OCI-LY7 (cell line): ENCODE results near the gene TIMM23. TPM values are rescaled to one million over a fixed set of nuclear protein-coding genes. Genes with fewer than 3 reads are reported as not detected.

ENCODE experiments used
- BruUV-seq: library from RNA; stranded (reverse); fragments of 400-500 nt; replicated peaks from 2 replicates; lab custom pipeline; 2021; lab: Mats Ljungman, UMichigan
- CTCF ChIA-PET: fragments of 300-600 bp; sonication (Branson Sonifier 250); formaldehyde crosslinking; loops from one replicate; lab custom pipeline; 2022; ENCODE audit warnings: antibody characterized with exemption; ENCODE audit not compliant: unreplicated experiment; lab: Charles Lee
- POLR2A ChIA-PET: fragments of 300-600 bp; sonication (Branson Sonifier 250); formaldehyde crosslinking; loops from one replicate; lab custom pipeline; 2022; ENCODE audit warnings: antibody characterized with exemption; lab: Charles Lee
- DNase-seq: peaks from one replicate; pipeline ENCODE4 v3.0.0-alpha.2; 2015; ENCODE audit warnings: low spot score
- H2AFZ ChIP-seq: fragments of 200-600 bp; sonication (generic), shearing (Covaris generic); 2 replicates; pipeline ENCODE4 v1.6.1; 2014; ENCODE audit warnings: mild to moderate bottlenecking, antibody characterized with exemption, low read length, moderate library complexity
- H3K27ac ChIP-seq: fragments of 200-600 bp; sonication (generic); 2 replicates; pipeline ENCODE4 v1.5.1; 2014; ENCODE audit warnings: mixed run types, low read depth, mild to moderate bottlenecking, moderate library complexity, low read length, inconsistent platforms; ENCODE audit not compliant: poor library complexity, severe bottlenecking
- H3K36me3 ChIP-seq: fragments of 200-600 bp; sonication (generic); 2 replicates; pipeline ENCODE4 v1.6.1; 2014; ENCODE audit warnings: mild to moderate bottlenecking, antibody characterized with exemption, low read length, moderate library complexity, mixed read lengths; ENCODE audit not compliant: insufficient read depth
- H3K4me1 ChIP-seq: fragments of 200-600 bp; sonication (generic); 2 replicates; pipeline ENCODE4 v1.5.1; 2014; ENCODE audit warnings: mild to moderate bottlenecking, low read length; ENCODE audit not compliant: insufficient read depth, poor library complexity, severe bottlenecking
- H3K4me2 ChIP-seq: fragments of 200-600 bp; sonication (generic); 2 replicates; pipeline ENCODE4 v1.6.1; 2014; ENCODE audit warnings: mild to moderate bottlenecking, low read length
- H3K4me3 ChIP-seq: fragments of 200-600 bp; sonication (generic); 2 replicates; pipeline ENCODE4 v1.5.1; 2014; ENCODE audit warnings: mild to moderate bottlenecking, low read depth, low read length; ENCODE audit not compliant: poor library complexity, severe bottlenecking
- H3K79me2 ChIP-seq: fragments of 200-600 bp; sonication (generic); 2 replicates; pipeline ENCODE4 v1.6.1; 2016; ENCODE audit warnings: low read depth, mild to moderate bottlenecking, low read length, moderate library complexity, mixed read lengths; ENCODE audit not compliant: insufficient read depth
- H3K9me2 ChIP-seq: fragments of 200-600 bp; sonication (generic); 2 replicates; pipeline ENCODE4 v1.6.1; 2016; ENCODE audit warnings: mild to moderate bottlenecking, low read length, mixed read lengths; ENCODE audit not compliant: insufficient read depth
- H3K9me3 ChIP-seq: fragments of 200-600 bp; sonication (generic); 2 replicates; pipeline ENCODE4 v1.6.1; 2014; ENCODE audit warnings: mild to moderate bottlenecking, mixed run types, low read length, mixed read lengths
- H4K20me1 ChIP-seq: fragments of 200-600 bp; sonication (generic); 2 replicates; pipeline ENCODE4 v1.6.1; 2014; ENCODE audit warnings: mild to moderate bottlenecking, antibody characterized with exemption, low read length, moderate library complexity, mixed read lengths; ENCODE audit not compliant: insufficient read depth
- CTCF ChIP-seq: fragments of 200-600 bp; sonication (generic); conservative IDR thresholded peaks from 2 replicates; pipeline ENCODE4 v1.5.1; 2014; ENCODE audit warnings: mild to moderate bottlenecking, antibody characterized with exemption, low read length, moderate library complexity, mixed read lengths
- EZH2phosphoT487 ChIP-seq: fragments of 200-600 bp; sonication (generic); IDR thresholded peaks from 2 replicates; pipeline ENCODE4 v1.6.1; 2018; ENCODE audit warnings: low read depth, borderline replicate concordance, mild to moderate bottlenecking, mixed run types, antibody characterized with exemption, low read length, moderate library complexity, mixed read lengths
- intact Hi-C: fragments of 100-400 bp; cut with micrococcal nuclease; formaldehyde crosslinking; loops from one replicate; pipeline ENCODE4 v1.10.0; 2022; ENCODE audit not compliant: unreplicated experiment
- total RNA-seq, 2 experiments: library from RNA; depleted of rRNA in 1 of 2; stranded (reverse); fragments of >200 nt in 1 of 2; shearing (Covaris generic) in 1 of 2; gene quantifications; 2 replicates each; pipeline ENCODE4 v1.2.3, GENCODE V29; 2014 to 2022

Gene TIMM23
- total RNA-seq, 2 experiments from 2014 or later = 50.5 to 59.1 TPM

GRCh38 chr10:46016811-46017210 lies 44.5 kb downstream of the TIMM23 start:
- POLR2A ChIA-PET = interaction anchor here (0.8 to 1.2 kb wide), 2 partner anchors 13 kb away, joined by 3 read pairs; no protein-coding TSS in a partner anchor
- intact Hi-C loops = no loop called here

DNA sequence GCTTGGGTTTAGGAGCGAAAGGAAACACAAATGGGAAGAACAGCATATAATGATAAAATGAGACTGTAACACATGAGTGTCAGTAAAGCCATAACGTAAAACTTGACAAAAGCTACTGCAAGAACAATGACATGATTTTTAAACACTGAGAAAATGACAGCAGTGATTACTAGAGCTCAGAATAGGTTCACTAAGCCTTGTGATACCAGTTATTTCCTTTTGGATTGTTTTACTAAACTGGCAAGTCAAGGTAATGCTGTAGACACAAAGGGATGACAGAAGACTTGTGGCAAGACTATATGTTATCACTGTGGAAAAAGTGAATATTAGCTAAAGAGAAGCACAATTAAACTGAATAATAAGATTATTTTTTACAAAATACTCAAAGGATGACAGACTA lies 45.4 kb downstream of the TIMM23 start:
- ChIA-PET CTCF (no interaction called here), POLR2A (interaction anchor here (0.6 to 1.3 kb wide), 4 partner anchors 9 to 89 kb away, joined by 3 to 4 read pairs (median 4); no protein-coding TSS in a partner anchor)
- H3K4me3 ChIP-seq = no peak overlapping the region
- peaks cover 73% of the 10 kb centered on the region for H3K36me3 ChIP-seq
- no peak for DNase-seq
- no peaks in the 10 kb centered on the region for H3K9me2 ChIP-seq
- H2AFZ ChIP-seq = no peak overlapping the region
- no peaks in the 10 kb centered on the region for H3K9me3 ChIP-seq
- no peak for TF ChIP-seq EZH2phosphoT487
- no peak for TF ChIP-seq CTCF
- intact Hi-C loops = no loop called here
- peaks cover 22% of the 10 kb centered on the region for H4K20me1 ChIP-seq
- no TSS peak for BruUV-seq
- H3K79me2 ChIP-seq = peaks cover 75% of the 10 kb centered on the region
- H3K4me2 ChIP-seq = no peak overlapping the region
- H3K27ac ChIP-seq = no peak overlapping the region
- peaks cover 33% of the 10 kb centered on the region for H3K4me1 ChIP-seq

More at GRCh38 chr10:46016811-46017210, 44.5 kb downstream of the TIMM23 start:
- TF ChIP-seq CTCF (no peak), EZH2phosphoT487 (no peak)
- DNase-seq = no peak
- Histone ChIP-seq H4K20me1 (peaks cover 22% of the 10 kb centered on the region), H3K36me3 (peaks cover 79% of the 10 kb centered on the region), H2AFZ (no peak overlapping the region), H3K9me3 (no peaks in the 10 kb centered on the region), H3K4me3 (no peak overlapping the region), H3K27ac (no peak overlapping the region), H3K9me2 (no peaks in the 10 kb centered on the region), H3K79me2 (peaks cover 66% of the 10 kb centered on the region), H3K4me2 (no peak overlapping the region), H3K4me1 (peaks cover 33% of the 10 kb centered on the region)
- no TSS peak for BruUV-seq
- CTCF ChIA-PET = interaction anchor here (0.8 kb wide), 1 partner anchor 11 kb away, joined by 4 read pairs; no protein-coding TSS in a partner anchor

GRCh38 chr10:46018453-46019176 lies 46.3 kb downstream of the TIMM23 start:
- H3K4me2 ChIP-seq = peak overlapping the region; percentile 76
- intact Hi-C loops = no loop called here
- peaks cover 64% of the 10 kb centered on the region for H3K36me3 ChIP-seq
- BruUV-seq = no TSS peak
- H3K79me2 ChIP-seq = peaks cover 84% of the 10 kb centered on the region
- H2AFZ ChIP-seq = no peak overlapping the region
- DNase-seq = no peak
- POLR2A ChIA-PET = interaction anchor here (1.2 to 3.2 kb wide), 5 partner anchors 8 to 88 kb away, joined by 3 to 12 read pairs (median 5); partner anchors contain the start of gene NCOA4
- CTCF ChIA-PET = no interaction called here
- TF ChIP-seq CTCF (no peak), EZH2phosphoT487 (no peak)
- H3K4me1 ChIP-seq = peaks cover 40% of the 10 kb centered on the region
- no peak overlapping the region for H3K4me3 ChIP-seq
- H4K20me1 ChIP-seq = peaks cover 22% of the 10 kb centered on the region
- H3K9me3 ChIP-seq = no peaks in the 10 kb centered on the region
- no peaks in the 10 kb centered on the region for H3K9me2 ChIP-seq
- H3K27ac ChIP-seq = no peak overlapping the region
